SH-SY5Y (cell line): Measurements from ENCODE around the gene ANO10.

ENCODE experiments used
- GATA2 ChIP-seq: IDR thresholded peaks from 2 replicates; pipeline ENCODE4 v1.6.1; 2011; ENCODE audit warnings: mild to moderate bottlenecking, low read depth, low read length
- GATA3 ChIP-seq: IDR thresholded peaks from 2 replicates; pipeline ENCODE4 v1.6.1; 2011; ENCODE audit warnings: low read depth, mild to moderate bottlenecking, low read length, moderate library complexity

DNA sequence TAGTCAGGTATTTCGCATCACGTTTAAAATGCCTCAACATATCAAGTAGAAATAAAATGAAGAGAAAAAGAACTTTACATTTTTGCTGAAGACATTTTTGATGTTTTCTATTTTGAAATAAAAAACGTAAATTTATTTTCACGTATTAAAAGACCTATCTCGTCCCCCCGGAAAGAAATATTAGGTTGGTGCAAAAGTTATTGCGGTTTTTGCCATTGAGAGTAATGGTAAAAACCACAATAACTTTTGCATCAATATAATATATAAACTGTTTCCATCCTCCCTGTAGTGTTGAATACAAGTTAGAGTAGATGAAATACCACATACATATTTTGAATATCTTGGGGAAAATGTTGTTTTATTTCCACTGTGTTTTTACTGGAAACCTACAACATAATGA lies 11.2 kb upstream of the ANO10 start:
- no peak for TF ChIP-seq GATA3
- no peak for TF ChIP-seq GATA2
